Astrocyte of the cerebellum (primary cell): ENCODE data around the gene MEMO1.
"Not testable (repeated sequence)": the region's sequence is repeated elsewhere in the genome, so short reads cannot be mapped to it uniquely, and the experiment has no call there.

Source experiments
- DNase-seq: peaks from one replicate; pipeline ENCODE4 v3.0.0-alpha.2; 2011; ENCODE audit warnings: low read depth
- H3K4me3 ChIP-seq: 2 replicates; pipeline ENCODE4 v1.5.1; 2011; ENCODE audit warnings: mild to moderate bottlenecking, low read depth, low read length, moderate library complexity
- in situ Hi-C: cut with HindIII; loops from 2 replicates; pipeline ENCODE4 v1.10.0; 2017; ENCODE audit warnings: low sequenced_read_pairs
- TF ChIP-seq, protein P1 (sequence below): IDR thresholded peaks from 2 replicates; pipeline ENCODE4 v1.5.1; 2012; ENCODE audit warnings: low read length, low read depth, moderate library complexity, mild to moderate bottlenecking; ENCODE audit errors: missing control alignments

Gene MEMO1

DNA sequence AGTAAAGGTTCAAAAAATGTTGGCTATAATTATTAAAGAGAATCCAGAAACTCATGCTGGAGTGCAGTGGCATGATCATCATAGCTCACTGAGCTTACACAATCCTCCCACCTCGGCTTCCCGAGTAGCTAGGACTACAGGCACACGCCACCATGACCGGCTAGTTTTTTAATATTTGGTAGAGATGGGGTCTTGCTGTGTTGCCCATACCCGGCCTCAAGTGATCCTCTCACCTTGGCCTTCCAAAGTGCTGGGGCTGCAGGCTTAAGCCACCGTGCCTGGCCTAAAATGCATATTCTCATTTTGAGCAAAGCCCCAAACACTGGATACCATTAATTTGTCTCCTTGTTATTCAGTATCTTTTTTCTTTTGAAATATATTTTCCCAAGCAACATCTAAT is 32.4 kb downstream of the MEMO1 start:
- in situ Hi-C loops, result no loop called here
- TF ChIP-seq, protein P1, sequence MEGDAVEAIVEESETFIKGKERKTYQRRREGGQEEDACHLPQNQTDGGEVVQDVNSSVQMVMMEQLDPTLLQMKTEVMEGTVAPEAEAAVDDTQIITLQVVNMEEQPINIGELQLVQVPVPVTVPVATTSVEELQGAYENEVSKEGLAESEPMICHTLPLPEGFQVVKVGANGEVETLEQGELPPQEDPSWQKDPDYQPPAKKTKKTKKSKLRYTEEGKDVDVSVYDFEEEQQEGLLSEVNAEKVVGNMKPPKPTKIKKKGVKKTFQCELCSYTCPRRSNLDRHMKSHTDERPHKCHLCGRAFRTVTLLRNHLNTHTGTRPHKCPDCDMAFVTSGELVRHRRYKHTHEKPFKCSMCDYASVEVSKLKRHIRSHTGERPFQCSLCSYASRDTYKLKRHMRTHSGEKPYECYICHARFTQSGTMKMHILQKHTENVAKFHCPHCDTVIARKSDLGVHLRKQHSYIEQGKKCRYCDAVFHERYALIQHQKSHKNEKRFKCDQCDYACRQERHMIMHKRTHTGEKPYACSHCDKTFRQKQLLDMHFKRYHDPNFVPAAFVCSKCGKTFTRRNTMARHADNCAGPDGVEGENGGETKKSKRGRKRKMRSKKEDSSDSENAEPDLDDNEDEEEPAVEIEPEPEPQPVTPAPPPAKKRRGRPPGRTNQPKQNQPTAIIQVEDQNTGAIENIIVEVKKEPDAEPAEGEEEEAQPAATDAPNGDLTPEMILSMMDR, result no peak
- DNase-seq, result no peak
- H3K4me3 ChIP-seq, result no peak overlapping the region

DNA sequence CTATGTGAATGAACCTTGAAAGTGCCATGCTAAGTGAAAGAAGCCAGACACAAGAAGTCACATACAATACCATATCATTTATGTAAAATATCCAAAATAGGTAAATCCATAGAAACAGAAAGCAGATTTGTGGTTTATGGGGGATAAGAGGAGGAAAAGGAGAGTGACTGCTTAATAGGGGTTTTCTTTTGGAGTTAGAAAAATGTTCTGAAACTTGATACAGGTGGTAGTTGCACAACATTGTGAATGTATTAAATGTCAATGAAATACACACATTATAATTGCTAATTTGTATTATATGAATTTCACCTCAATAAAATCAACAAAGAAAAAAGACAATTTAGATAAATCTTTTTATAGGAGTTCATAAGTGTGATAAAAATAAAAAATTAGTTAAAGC is 37.1 kb downstream of the MEMO1 start:
- no peak overlapping the region for H3K4me3 ChIP-seq
- DNase-seq, result no peak
- TF ChIP-seq, protein P1, result no peak
- in situ Hi-C loops, result no loop called here

DNA sequence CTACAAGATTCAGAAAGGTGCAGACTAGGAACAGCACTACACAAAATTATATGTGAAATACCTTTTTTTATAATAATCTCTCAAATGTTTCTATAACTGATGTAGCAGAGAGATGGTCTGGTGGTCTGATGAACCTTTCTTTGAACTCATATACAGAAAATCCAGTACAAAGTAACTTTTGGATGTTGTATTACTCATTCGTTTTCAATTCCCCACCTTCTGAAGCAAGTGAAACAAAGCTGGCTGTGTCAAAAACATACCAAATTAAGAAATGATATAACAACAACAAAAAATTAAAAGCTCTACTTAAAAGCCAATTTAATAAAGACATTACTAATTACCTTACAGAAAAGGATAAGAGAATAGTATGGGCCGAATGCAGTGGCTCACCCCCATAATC is 38.7 kb downstream of the MEMO1 start:
- TF ChIP-seq, protein P1, result no peak
- in situ Hi-C loops, result no loop called here
- no peak overlapping the region for H3K4me3 ChIP-seq
- DNase-seq, result no peak

DNA sequence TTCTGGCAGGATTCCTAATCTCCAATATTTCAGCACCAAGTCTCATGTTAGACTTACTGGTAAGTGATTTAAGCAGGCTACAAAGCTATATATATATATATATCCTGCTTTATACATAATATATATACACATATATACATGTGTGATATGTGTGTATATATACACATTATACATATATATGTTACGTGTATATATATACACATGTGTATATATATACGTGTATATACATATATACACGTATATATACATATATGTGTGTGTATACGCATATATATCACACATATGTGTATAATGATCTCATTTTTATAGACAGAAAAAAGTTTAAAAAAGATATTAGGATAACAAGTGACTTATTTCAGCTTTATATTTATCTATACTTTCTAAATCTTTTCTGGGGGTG is 41.6 kb downstream of the MEMO1 start:
- no peak for DNase-seq
- in situ Hi-C loops, result no loop called here
- TF ChIP-seq, protein P1, result no peak
- no peak overlapping the region for H3K4me3 ChIP-seq

DNA sequence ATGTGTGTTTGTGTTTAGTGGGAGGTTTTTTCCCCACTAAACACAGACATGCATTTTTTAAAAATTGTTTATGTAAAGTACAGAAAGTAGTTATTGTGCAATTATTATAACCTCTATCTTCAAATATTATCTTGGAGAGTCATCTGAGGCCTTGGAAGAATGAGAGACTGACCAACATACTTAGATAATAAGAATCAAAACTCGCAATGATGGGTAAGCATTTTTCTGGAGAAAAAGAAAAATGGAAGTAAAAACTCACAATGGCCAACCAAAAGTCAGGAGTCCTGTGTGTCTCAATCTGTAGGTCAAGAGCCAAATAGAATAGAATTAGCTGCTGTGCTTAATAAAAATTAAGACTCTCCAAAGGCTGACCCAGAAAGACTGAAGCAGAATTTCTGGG is 43.0 kb downstream of the MEMO1 start:
- no peak overlapping the region for H3K4me3 ChIP-seq
- in situ Hi-C loops, result no loop called here
- TF ChIP-seq, protein P1, result no peak
- DNase-seq, result no peak

DNA sequence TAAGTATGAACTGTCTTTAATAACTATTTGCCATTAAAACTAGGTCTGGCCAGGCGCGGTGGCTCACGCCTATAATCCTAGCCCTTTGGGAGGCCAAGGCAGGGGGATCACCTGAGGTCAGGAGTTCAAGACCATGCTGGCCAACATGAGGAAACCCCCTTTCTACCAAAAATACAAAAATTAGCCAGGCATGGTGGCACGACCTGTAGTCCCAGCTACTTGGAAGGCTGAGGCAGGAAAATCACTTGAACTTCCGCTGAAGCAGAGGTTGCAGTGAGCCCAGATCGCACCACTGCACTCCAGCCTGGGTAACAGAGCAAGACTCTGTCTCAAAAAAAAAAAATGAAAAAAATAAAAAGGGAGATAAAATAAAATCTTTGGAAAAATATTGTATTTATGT is 44.4 kb downstream of the MEMO1 start:
- in situ Hi-C loops, DNase-seq: not testable (repeated sequence)

DNA sequence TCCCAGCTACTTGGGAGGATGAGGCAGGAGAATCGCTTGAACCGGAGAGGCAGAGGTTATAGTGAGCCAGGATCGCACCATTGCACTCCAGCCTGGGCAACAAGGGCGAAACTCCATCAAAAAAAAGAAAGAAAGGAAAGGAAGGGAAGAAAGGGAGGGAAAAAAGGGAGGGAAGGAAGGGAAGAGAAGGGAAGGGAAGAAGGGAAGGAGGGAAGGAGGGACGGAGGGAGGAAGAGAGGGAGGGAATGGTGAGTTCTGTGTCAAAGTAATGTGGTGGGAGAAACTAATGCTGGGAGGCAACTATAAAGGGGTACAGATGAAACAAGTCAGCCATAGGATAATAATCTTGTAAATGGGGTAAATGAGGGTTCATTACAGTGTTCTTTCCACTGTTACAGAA is 45.7 kb downstream of the MEMO1 start:
- DNase-seq, result no peak
- TF ChIP-seq, protein P1, result no peak
- in situ Hi-C loops, result no loop called here
- no peak overlapping the region for H3K4me3 ChIP-seq

More for the DNA sequence above, 44.4 kb downstream of the MEMO1 start:
- not testable (repeated sequence) for H3K4me3 ChIP-seq
